GM12878 (cell line): ENCODE results near the gene TSHZ1. TPM values are rescaled to one million over a fixed set of nuclear protein-coding genes. Genes with fewer than 3 reads are reported as not detected.

Experiments
- ATAC-seq: fragments of 200-7000 bp; cut with Tn5 transposase; 3 replicates; pipeline ENCODE4 v1.9.1; 2020; ENCODE audit warnings: mild to moderate bottlenecking, moderate library complexity
- BruUV-seq: library from RNA; stranded (reverse); fragments of 400-500 nt; replicated peaks from 2 replicates; lab custom pipeline; 2021; lab: Mats Ljungman, UMichigan
- CTCF ChIA-PET: fragments of 300-600 bp; sonication (Branson Sonifier 250); formaldehyde crosslinking; extraction: SDS; loops from one replicate; lab custom pipeline; 2021; ENCODE audit warnings: inconsistent platforms; lab: Yijun Ruan, JAX
- POLR2A ChIA-PET: fragments of 350-600 bp; formaldehyde crosslinking; extraction: SDS; loops from one replicate; lab custom pipeline; 2021; ENCODE audit warnings: inconsistent platforms; lab: Charles Lee
- RAD21 ChIA-PET: fragments of 300-600 bp; sonication (Branson Sonifier 250); formaldehyde crosslinking; loops from one replicate; lab custom pipeline; 2023; ENCODE audit warnings: antibody characterized with exemption; ENCODE audit not compliant: unreplicated experiment; lab: Charles Lee
- SMC1A ChIA-PET: fragments of 300-600 bp; sonication (Branson Sonifier 250); formaldehyde crosslinking; loops from one replicate; lab custom pipeline; 2023; ENCODE audit not compliant: unreplicated experiment, uncharacterized antibody; lab: Charles Lee
- DNase-seq: peaks from one replicate; pipeline ENCODE4 v3.0.0-alpha.2; 2011; ENCODE audit warnings: low read depth, low spot score
- FAIRE-seq: peaks from 3 replicates; lab custom pipeline; 2011; peaks lifted over from hg19 to GRCh38; lab: Jason Lieb, UNC
- H2AFZ ChIP-seq: 2 replicates; pipeline ENCODE4 v1.6.0; 2011; ENCODE audit warnings: low read depth, low read length, control low read depth; ENCODE audit not compliant: control insufficient read depth
- H3K27ac ChIP-seq: 2 replicates; pipeline ENCODE4 v1.5.1; 2011; ENCODE audit warnings: control low read depth; ENCODE audit not compliant: control insufficient read depth, insufficient read depth
- H3K27me3 ChIP-seq, 2 experiments: replicated peaks in 1 of 2; 2 replicates each; pipeline versions ENCODE4 v1.6.0 to v1.6.1; 2011; ENCODE audit warnings: low read length in 1 of 2; ENCODE audit not compliant: control insufficient read depth in 2 of 2, insufficient read depth in 2 of 2
- H3K36me3 ChIP-seq, 2 experiments: 2 replicates each; pipeline ENCODE4 v1.5.1; 2011; ENCODE audit warnings: low read length in 1 of 2; ENCODE audit not compliant: control insufficient read depth in 2 of 2, insufficient read depth in 2 of 2
- H3K4me1 ChIP-seq: 2 replicates; pipeline ENCODE4 v1.6.1; 2011; ENCODE audit warnings: mild to moderate bottlenecking, low read length, moderate library complexity, mixed read lengths; ENCODE audit not compliant: control insufficient read depth, insufficient read depth
- H3K4me2 ChIP-seq: 2 replicates; pipeline ENCODE4 v1.6.0; 2011; ENCODE audit warnings: control low read depth; ENCODE audit not compliant: control insufficient read depth, insufficient read depth
- H3K4me3 ChIP-seq: fragments of 200-600 bp; sonication (generic); 2 replicates; pipeline ENCODE4 v1.5.1; 2016
- H3K79me2 ChIP-seq: 2 replicates; pipeline ENCODE4 v1.6.0; 2011; ENCODE audit warnings: low read length; ENCODE audit not compliant: control insufficient read depth, insufficient read depth
- H3K9ac ChIP-seq: 2 replicates; pipeline ENCODE4 v1.8.0; 2011; ENCODE audit warnings: low read length, control low read depth, mixed read lengths; ENCODE audit not compliant: control insufficient read depth, insufficient read depth
- H3K9me3 ChIP-seq: replicated peaks from 3 replicates; pipeline ENCODE4 v1.5.1; 2011; ENCODE audit warnings: mild to moderate bottlenecking, low read length; ENCODE audit not compliant: control insufficient read depth, insufficient read depth
- H4K20me1 ChIP-seq: 2 replicates; pipeline ENCODE4 v1.6.0; 2011; ENCODE audit not compliant: control insufficient read depth, insufficient read depth
- CHD2 ChIP-seq: IDR thresholded peaks from 2 replicates; pipeline ENCODE4 v1.6.1; 2011; ENCODE audit warnings: low read depth, low read length, improper control_type of control experiment, borderline replicate concordance
- EGR1 ChIP-seq, 2 experiments: IDR thresholded peaks; 1 replicate in 1 of 2; 2 replicates in 1 of 2; pipeline ENCODE4 v1.6.1; 2011 to 2012; ENCODE audit warnings: low read depth in 2 of 2, low read length in 2 of 2, borderline replicate concordance in 1 of 2, mild to moderate bottlenecking in 1 of 2, moderate library complexity in 1 of 2
- FOS ChIP-seq: IDR thresholded peaks from 3 replicates; pipeline ENCODE4 v1.6.1; 2011; ENCODE audit warnings: borderline replicate concordance; ENCODE audit not compliant: insufficient read length; ENCODE audit errors: extremely low read depth
- FOXM1 ChIP-seq: IDR thresholded peaks from 2 replicates; pipeline ENCODE4 v1.6.1; 2012; ENCODE audit warnings: low read depth, mild to moderate bottlenecking, inconsistent platforms, low read length, moderate library complexity
- GABPA ChIP-seq: IDR thresholded peaks from 2 replicates; pipeline ENCODE4 v1.6.1; 2014; ENCODE audit warnings: antibody characterized with exemption, low read depth, mild to moderate bottlenecking, inconsistent platforms
- IKZF1 ChIP-seq: fragments of 450-650 bp; conservative IDR thresholded peaks from 2 replicates; pipeline ENCODE4 v1.6.1; 2017; ENCODE audit warnings: antibody characterized with exemption, mild to moderate bottlenecking
- IKZF2 ChIP-seq, 2 experiments: fragments of 450-650 bp; IDR thresholded peaks; 2 replicates each; pipeline ENCODE4 v1.6.1; 2017; ENCODE audit warnings: mild to moderate bottlenecking in 2 of 2, moderate library complexity in 2 of 2
- IRF4 ChIP-seq: IDR thresholded peaks from 2 replicates; pipeline ENCODE4 v1.6.1; 2011; ENCODE audit warnings: low read depth, low read length
- POLR2AphosphoS2 ChIP-seq: IDR thresholded peaks from 2 replicates; pipeline ENCODE4 v1.6.1; 2011; ENCODE audit warnings: low read depth, mild to moderate bottlenecking, low read length, improper control_type of control experiment, moderate library complexity
- SMC3 ChIP-seq: IDR thresholded peaks from 2 replicates; pipeline ENCODE4 v1.6.1; 2011; ENCODE audit warnings: low read length, improper control_type of control experiment, borderline replicate concordance
- ZBTB11 ChIP-seq: fragments of 450-650 bp; formaldehyde crosslinking; IDR thresholded peaks from 2 replicates; pipeline ENCODE4 v1.5.0; 2022; ENCODE audit warnings: mild to moderate bottlenecking, missing genetic modification characterization
- ZZZ3 ChIP-seq: IDR thresholded peaks from 2 replicates; pipeline ENCODE4 v1.6.1; 2011; ENCODE audit warnings: low read depth; ENCODE audit not compliant: control insufficient read depth, insufficient read length
- WGBS: methylation state at CpG from one replicate; pipeline ENCODE4 v1.1.6; 2016; ENCODE audit warnings: low lambda C conversion rate; ENCODE audit not compliant: insufficient replicate concordance, insufficient coverage; ENCODE audit errors: missing lambda C conversion rate; 5-methylcytosine and 5-hydroxymethylcytosine counted together
- in situ Hi-C: fragments of 300-500 bp; cut with MboI; formaldehyde crosslinking; loops from 9 replicates; pipeline ENCODE4 v1.14.3; 2018; ENCODE audit warnings: mixed read lengths
- intact Hi-C: fragments of 100-400 bp; cut with micrococcal nuclease; formaldehyde crosslinking; loops from one replicate; pipeline ENCODE4 v1.14.2; 2022; ENCODE audit not compliant: unreplicated experiment
- polyA plus RNA-seq, 11 experiments: library from polyadenylated mRNA; depleted of rRNA in 4 of 11; unstranded in 6 of 11; stranded (reverse) in 5 of 11; fragments of >200 nt; fragmentation: Nextera tagmentation in 4 of 11; fragmentation: Illumina TruSeq in 1 of 11; extraction: Ambion mirVana in 4 of 11; extraction: Trizol in 1 of 11; gene quantifications; 1 replicate in 1 of 11; 2 replicates in 10 of 11; pipeline versions ENCODE4 v1.2.1 to v1.2.3, GENCODE V29; 2011 to 2016; ENCODE audit warnings: inconsistent platforms in 2 of 11, missing spikeins in 2 of 11, low read depth in 1 of 11
- total RNA-seq, 4 experiments: library from RNA; depleted of rRNA in 3 of 4; stranded (reverse); fragments of >200 nt in 3 of 4; fragmentation: Illumina TruSeq in 1 of 4; extraction: Trizol in 1 of 4; gene quantifications; 2 replicates each; pipeline versions ENCODE4 v1.2.1 to v1.2.3, GENCODE V29; 2013 to 2021
- TF ChIP-seq, protein P1 (sequence below): fragments of 450-650 bp; IDR thresholded peaks from 2 replicates; pipeline ENCODE4 v1.6.1; 2016; ENCODE audit warnings: mild to moderate bottlenecking, moderate library complexity, borderline replicate concordance

Gene TSHZ1
- total and polyA plus RNA-seq, 10 of the 15 experiments (the other 5 are each of a cell fraction or from before 2014, with no cell fraction given): 2.2 to 15.2 (median 5.1) TPM

DNA sequence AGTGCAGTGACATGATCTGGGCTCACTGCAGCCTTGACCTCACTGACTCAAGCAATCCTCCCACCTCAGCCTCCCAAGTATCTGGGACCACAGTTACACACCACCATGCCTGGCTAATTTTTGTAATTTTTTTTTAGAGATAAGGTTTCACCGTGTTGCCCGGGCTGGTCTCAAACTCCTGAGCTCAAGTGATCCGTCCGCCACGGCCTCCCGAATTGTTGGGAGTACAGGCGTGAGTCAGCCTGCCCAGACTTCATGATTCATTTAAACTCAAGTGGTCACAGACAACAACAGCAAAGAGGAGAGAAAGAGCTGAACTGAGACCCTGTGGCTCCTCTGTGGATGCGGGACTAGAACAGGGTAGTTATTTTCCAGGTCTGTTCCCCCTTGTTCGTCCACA is 83.0 kb downstream of the TSHZ1 start:
- H3K9ac ChIP-seq: no peak overlapping the region
- BruUV-seq: no TSS peak
- H3K9me3 ChIP-seq: no peaks in the 10 kb centered on the region
- H3K4me2 ChIP-seq: no peak overlapping the region
- TF ChIP-seq FOS (no peak), CHD2 (no peak), ZBTB11 (CRISPR knock-in tag) (no peak), ZZZ3 (no peak), GABPA (no peak), IKZF2 (IDR thresholded peaks at IDR 0.05) (no peak), IRF4 (no peak), FOXM1 (no peak), IKZF1 (no peak), POLR2AphosphoS2 (no peak), SMC3 (no peak), EGR1 (IDR thresholded peaks at IDR 0.05; ENCODE audit: borderline replicate concordance in 1 of 2, low read depth in 2 of 2, low read length in 2 of 2) (no peak)
- TF ChIP-seq, protein P1, sequence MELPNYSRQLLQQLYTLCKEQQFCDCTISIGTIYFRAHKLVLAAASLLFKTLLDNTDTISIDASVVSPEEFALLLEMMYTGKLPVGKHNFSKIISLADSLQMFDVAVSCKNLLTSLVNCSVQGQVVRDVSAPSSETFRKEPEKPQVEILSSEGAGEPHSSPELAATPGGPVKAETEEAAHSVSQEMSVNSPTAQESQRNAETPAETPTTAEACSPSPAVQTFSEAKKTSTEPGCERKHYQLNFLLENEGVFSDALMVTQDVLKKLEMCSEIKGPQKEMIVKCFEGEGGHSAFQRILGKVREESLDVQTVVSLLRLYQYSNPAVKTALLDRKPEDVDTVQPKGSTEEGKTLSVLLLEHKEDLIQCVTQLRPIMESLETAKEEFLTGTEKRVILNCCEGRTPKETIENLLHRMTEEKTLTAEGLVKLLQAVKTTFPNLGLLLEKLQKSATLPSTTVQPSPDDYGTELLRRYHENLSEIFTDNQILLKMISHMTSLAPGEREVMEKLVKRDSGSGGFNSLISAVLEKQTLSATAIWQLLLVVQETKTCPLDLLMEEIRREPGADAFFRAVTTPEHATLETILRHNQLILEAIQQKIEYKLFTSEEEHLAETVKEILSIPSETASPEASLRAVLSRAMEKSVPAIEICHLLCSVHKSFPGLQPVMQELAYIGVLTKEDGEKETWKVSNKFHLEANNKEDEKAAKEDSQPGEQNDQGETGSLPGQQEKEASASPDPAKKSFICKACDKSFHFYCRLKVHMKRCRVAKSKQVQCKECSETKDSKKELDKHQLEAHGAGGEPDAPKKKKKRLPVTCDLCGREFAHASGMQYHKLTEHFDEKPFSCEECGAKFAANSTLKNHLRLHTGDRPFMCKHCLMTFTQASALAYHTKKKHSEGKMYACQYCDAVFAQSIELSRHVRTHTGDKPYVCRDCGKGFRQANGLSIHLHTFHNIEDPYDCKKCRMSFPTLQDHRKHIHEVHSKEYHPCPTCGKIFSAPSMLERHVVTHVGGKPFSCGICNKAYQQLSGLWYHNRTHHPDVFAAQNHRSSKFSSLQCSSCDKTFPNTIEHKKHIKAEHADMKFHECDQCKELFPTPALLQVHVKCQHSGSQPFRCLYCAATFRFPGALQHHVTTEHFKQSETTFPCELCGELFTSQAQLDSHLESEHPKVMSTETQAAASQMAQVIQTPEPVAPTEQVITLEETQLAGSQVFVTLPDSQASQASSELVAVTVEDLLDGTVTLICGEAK: no peak
- no peak for ATAC-seq
- no peaks in the 10 kb centered on the region for H3K4me1 ChIP-seq
- in situ Hi-C loops: no loop called here
- H2AFZ ChIP-seq: no peak overlapping the region
- POLR2A ChIA-PET: no interaction called here
- intact Hi-C loops: no loop called here
- no peak overlapping the region for H3K27ac ChIP-seq
- RAD21 ChIA-PET: no interaction called here
- H3K27me3 ChIP-seq: no peaks in the 10 kb centered on the region
- H4K20me1 ChIP-seq: no peaks in the 10 kb centered on the region
- CTCF ChIA-PET: no interaction called here
- no peak overlapping the region for H3K4me3 ChIP-seq
- DNase-seq: no peak
- no peaks in the 10 kb centered on the region; a peak in 1 of 4 replicates for H3K36me3 ChIP-seq
- 91% methylated on average over 9 of the region's 9 CpGs for WGBS
- H3K79me2 ChIP-seq: no peaks in the 10 kb centered on the region
- SMC1A ChIA-PET: no interaction called here
- no peak for FAIRE-seq
